Neutrophil (primary cell): ENCODE results near the gene IFITM1.
"Not testable (repeated sequence)": the region's sequence is repeated elsewhere in the genome, so short reads cannot be mapped to it uniquely, and the experiment has no call there.

Experiments
- H3K27ac ChIP-seq: fragments of 200-600 bp; sonication (generic); 2 replicates; pipeline ENCODE4 v1.5.1; 2016; ENCODE audit warnings: mild to moderate bottlenecking, moderate library complexity
- H3K27me3 ChIP-seq: fragments of 200-600 bp; sonication (generic); 2 replicates; pipeline ENCODE4 v1.6.0; 2016; ENCODE audit warnings: mild to moderate bottlenecking
- H3K36me3 ChIP-seq: fragments of 200-600 bp; sonication (generic); 2 replicates; pipeline ENCODE4 v1.5.1; 2017
- H3K4me1 ChIP-seq, 2 experiments: fragments of 200-600 bp in 1 of 2; sonication (generic) in 1 of 2; 1 replicate in 1 of 2; 2 replicates in 1 of 2; pipeline versions ENCODE4 v1.5.1 to v1.6.1; 2013 to 2016; ENCODE audit warnings: low read depth in 1 of 2, low read length in 1 of 2, mild to moderate bottlenecking in 1 of 2, moderate library complexity in 1 of 2; ENCODE audit not compliant: control insufficient read depth in 1 of 2, insufficient read depth in 1 of 2
- H3K4me3 ChIP-seq, 2 experiments: fragments of 200-600 bp in 1 of 2; sonication (generic) in 1 of 2; 1 replicate in 1 of 2; 2 replicates in 1 of 2; pipeline ENCODE4 v1.5.1; 2013 to 2016; ENCODE audit warnings: low read depth in 1 of 2, low read length in 1 of 2, mild to moderate bottlenecking in 1 of 2, moderate library complexity in 1 of 2
- H3K9me3 ChIP-seq: fragments of 200-600 bp; sonication (generic); 2 replicates; pipeline ENCODE4 v1.5.1; 2016
- TF ChIP-seq, protein P1 (sequence below): fragments of 200-600 bp; sonication (generic); IDR thresholded peaks from 2 replicates; pipeline ENCODE4 v1.5.1; 2016; ENCODE audit warnings: antibody characterized with exemption

IFITM1 gene

DNA sequence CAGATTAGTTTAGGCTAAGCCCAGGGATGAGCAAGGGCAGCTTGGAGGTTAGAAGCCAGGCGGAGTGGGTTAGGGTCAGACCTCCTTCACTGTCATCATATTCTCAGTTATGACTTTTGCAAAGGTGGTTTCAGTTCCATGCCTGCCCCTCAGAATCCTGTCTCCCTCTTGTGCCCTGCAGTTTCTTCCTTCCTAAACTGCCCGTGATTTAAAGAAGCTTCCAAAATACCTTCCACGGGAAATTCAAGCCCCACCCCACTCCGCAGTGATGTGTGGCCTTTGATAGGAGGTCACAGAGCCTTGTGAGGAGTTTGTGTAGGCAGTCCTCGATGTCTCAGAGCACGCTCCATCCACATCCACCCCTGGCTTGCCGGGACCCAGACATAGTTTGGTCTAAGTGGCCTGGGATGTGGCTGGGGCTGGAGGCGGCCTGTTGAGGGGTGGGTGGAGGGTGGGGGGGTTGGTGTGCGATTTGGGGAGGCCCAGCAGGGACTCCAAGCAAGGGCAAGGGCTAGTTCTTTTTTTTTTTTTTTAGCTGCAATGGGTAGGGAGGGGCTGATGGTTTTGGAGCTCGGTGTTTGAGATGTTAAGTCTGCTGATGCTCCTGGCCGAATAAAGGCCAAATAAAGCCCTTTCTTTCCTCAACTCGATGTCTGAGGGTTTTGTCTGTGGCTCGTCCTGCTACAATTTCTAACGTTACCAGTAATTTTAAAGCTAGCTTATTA, 1.6 kb upstream of the IFITM1 start:
- peaks cover 17% of the 10 kb centered on the region for H3K27me3 ChIP-seq
- TF ChIP-seq, protein P1, sequence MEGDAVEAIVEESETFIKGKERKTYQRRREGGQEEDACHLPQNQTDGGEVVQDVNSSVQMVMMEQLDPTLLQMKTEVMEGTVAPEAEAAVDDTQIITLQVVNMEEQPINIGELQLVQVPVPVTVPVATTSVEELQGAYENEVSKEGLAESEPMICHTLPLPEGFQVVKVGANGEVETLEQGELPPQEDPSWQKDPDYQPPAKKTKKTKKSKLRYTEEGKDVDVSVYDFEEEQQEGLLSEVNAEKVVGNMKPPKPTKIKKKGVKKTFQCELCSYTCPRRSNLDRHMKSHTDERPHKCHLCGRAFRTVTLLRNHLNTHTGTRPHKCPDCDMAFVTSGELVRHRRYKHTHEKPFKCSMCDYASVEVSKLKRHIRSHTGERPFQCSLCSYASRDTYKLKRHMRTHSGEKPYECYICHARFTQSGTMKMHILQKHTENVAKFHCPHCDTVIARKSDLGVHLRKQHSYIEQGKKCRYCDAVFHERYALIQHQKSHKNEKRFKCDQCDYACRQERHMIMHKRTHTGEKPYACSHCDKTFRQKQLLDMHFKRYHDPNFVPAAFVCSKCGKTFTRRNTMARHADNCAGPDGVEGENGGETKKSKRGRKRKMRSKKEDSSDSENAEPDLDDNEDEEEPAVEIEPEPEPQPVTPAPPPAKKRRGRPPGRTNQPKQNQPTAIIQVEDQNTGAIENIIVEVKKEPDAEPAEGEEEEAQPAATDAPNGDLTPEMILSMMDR: no peak
- no peaks in the 10 kb centered on the region for H3K9me3 ChIP-seq
- H3K4me3 ChIP-seq: peak overlapping the region; percentile 80 to 98
- H3K27ac ChIP-seq: peak overlapping the region; percentile 95
- peaks cover 53 to 70% of the 10 kb centered on the region in 2 experiments for H3K4me1 ChIP-seq
- peaks cover 35% of the 10 kb centered on the region for H3K36me3 ChIP-seq

DNA sequence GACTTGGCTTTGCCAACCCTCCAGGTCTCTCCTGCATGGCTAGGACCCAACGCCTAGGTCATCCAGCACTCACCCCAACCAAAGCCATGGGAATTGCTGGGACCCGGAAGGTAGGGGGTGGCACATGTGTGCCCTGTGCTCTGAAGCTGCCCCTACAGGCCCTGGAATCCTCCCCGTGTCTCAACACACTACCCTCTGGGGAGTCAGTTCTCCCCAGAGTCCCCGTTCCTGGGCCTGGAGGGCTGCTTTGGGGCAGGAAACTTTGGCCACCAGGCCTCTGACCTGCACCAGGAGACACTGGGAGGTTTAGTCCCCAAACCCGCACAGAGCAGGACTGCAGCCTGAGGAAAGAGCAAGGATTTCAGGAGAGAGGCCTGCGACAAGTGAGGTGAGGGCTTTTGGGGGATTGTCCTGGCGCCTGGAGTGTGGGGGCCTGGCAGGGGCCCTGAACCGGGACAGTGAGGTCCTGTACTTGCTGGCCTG, 495 bp upstream of the IFITM1 start:
- H3K9me3 ChIP-seq: no peaks in the 10 kb centered on the region
- peak overlapping the region; percentile 95 for H3K27ac ChIP-seq
- H3K36me3 ChIP-seq: peaks cover 35% of the 10 kb centered on the region
- peaks cover 22% of the 10 kb centered on the region for H3K27me3 ChIP-seq
- H3K4me1 ChIP-seq: peaks cover 52 to 70% of the 10 kb centered on the region in 2 experiments
- peak overlapping the region; percentile 80 to 98 for H3K4me3 ChIP-seq
- TF ChIP-seq, protein P1: no peak

DNA sequence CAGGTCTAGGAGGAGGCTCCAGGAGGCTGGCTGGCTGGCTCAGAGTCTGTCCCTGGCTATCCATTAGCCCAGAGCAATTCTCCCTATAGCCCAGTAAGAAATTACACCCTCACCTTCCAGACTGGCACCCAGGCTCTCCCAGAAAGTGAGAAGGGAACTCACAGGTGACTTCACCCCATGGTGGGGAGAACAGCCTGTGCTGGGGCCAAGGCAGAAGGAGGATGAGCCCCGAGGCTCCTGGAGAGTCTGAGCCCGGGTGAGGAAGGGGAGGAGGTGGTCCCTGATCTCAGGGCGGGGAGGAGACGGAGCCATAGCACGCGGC, 675 bp downstream of the IFITM1 start:
- H3K4me1 ChIP-seq: peaks cover 55 to 65% of the 10 kb centered on the region in 2 experiments
- peaks cover 24% of the 10 kb centered on the region for H3K27me3 ChIP-seq
- H3K4me3 ChIP-seq: peak overlapping the region; percentile 80 to 98
- H3K36me3 ChIP-seq: peaks cover 28% of the 10 kb centered on the region
- peak overlapping the region; percentile 95 for H3K27ac ChIP-seq
- not testable (repeated sequence) for H3K9me3 ChIP-seq

DNA sequence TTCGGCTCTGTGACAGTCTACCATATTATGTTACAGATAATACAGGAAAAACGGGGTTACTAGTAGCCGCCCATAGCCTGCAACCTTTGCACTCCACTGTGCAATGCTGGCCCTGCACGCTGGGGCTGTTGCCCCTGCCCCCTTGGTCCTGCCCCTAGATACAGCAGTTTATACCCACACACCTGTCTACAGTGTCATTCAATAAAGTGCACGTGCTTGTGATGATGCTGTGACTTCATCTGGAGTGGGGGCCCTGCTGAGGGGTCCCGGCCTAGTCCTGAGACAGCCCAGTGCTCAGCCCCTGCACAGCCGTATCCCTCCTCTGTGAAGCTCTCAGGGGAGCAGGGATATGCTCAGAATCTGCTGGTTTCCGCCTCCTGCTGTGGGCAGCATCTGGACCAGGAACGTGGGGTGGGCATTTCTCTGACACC, 1.2 kb downstream of the IFITM1 start:
- peaks cover 57 to 63% of the 10 kb centered on the region in 2 experiments for H3K4me1 ChIP-seq
- H3K36me3 ChIP-seq: peaks cover 23% of the 10 kb centered on the region
- H3K27me3 ChIP-seq: peaks cover 27% of the 10 kb centered on the region
- TF ChIP-seq, protein P1: no peak
- H3K9me3 ChIP-seq: no peaks in the 10 kb centered on the region
- H3K4me3 ChIP-seq: peak overlapping the region; percentile 80 to 98
- H3K27ac ChIP-seq: peak overlapping the region; percentile 95

DNA sequence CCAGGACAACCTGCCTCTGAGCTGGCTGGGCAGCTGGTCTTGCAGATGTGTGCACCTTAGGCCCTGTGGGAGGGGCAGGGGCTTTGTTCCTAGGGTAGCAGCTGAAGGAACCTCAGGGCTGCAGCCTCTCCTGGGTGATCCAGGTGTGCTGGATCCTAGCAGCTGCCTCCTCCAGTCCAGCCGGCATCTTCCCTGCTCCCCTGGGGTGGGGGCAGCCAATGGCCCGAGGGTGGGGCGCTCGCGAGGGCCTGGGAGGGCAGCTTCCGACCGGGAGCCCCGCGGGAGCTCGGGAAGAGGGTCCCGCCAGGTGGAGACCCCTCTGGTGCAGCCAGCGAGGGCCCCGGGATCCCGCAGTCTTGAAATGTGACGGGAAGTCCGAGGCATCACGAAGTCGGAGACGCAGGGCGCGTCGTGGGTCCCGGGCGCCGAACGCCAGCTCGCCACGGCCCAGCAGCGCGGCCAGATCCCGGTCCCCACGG, 1.7 kb downstream of the IFITM1 start:
- Histone ChIP-seq H3K27me3 (peaks cover 31% of the 10 kb centered on the region), H3K36me3 (peaks cover 22% of the 10 kb centered on the region), H3K27ac (peak overlapping the region; percentile 95), H3K4me3 (peak overlapping the region; percentile 80 to 98), H3K4me1 (peaks cover 62 to 66% of the 10 kb centered on the region in 2 experiments), H3K9me3 (no peaks in the 10 kb centered on the region)
- TF ChIP-seq, protein P1: no peak

DNA sequence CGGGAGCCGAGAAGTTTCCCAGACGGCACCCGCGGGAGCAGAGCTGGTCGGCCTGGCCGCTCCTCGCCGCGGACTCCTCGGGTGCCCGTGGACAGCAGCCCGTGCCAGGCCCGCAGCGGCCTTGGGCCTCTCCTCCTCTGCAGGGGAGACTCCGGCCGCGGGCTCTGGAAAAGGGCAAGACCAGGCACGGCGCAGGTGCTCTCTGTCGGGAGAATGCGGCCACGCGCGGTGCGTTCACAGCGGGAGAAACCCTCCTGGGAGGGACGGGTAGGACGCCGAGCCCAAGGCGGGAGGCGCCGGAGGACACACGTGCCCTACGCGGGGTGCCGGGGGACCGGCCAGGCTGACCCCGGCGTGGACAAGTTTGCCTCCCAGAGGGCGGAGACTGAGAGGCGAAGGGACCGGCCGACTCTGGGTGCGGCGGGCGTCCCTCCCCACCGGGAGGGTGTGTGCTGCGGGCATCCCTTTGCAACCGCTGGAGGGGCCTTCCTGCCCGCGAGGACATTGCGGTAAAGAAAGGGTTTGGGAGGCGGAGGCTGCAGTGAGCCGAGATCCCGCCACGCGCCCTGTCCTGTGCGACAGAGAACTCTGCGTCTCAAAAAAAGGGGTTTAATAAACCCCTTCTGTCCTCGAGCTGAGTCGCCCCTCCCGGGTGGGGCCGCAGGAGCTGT, 2.3 kb downstream of the IFITM1 start:
- Histone ChIP-seq H3K27ac (peak overlapping the region; percentile 95), H3K9me3 (no peaks in the 10 kb centered on the region), H3K4me1 (peaks cover 63 to 72% of the 10 kb centered on the region in 2 experiments), H3K27me3 (peaks cover 33% of the 10 kb centered on the region), H3K36me3 (peaks cover 22% of the 10 kb centered on the region), H3K4me3 (peak overlapping the region; percentile 80 to 98)
- TF ChIP-seq, protein P1: no peak
